Loucy (cell line): ENCODE measurements around the gene GBF1.

Experiments
- CTCF ChIP-seq: fragments of 200-600 bp; sonication (generic); conservative IDR thresholded peaks from 2 replicates; pipeline ENCODE4 v1.5.1; 2014; ENCODE audit warnings: mild to moderate bottlenecking, antibody characterized with exemption, low read length
- EZH2phosphoT487 ChIP-seq: fragments of 200-600 bp; IDR thresholded peaks from 2 replicates; pipeline ENCODE4 v1.6.1; 2018; ENCODE audit warnings: antibody characterized with exemption, mild to moderate bottlenecking, moderate library complexity, borderline replicate concordance

GRCh38 chr10:102411341-102412255, 166.3 kb downstream of the GBF1 start:
- TF ChIP-seq CTCF (no peak), EZH2phosphoT487 (no peak)
